GM21381 (cell line): Measurements from ENCODE around the gene NECAB2.
"Not testable (repeated sequence)": the region's sequence is repeated elsewhere in the genome, so short reads cannot be mapped to it uniquely, and the experiment has no call there.

ENCODE experiments used
- ATAC-seq: cut with Tn5 transposase; IDR thresholded peaks from one replicate; pipeline ENCODE4 v1.9.1; 2021; ENCODE audit warnings: mild to moderate bottlenecking, moderate library complexity; ENCODE audit not compliant: unreplicated experiment

The NECAB2 gene

DNA sequence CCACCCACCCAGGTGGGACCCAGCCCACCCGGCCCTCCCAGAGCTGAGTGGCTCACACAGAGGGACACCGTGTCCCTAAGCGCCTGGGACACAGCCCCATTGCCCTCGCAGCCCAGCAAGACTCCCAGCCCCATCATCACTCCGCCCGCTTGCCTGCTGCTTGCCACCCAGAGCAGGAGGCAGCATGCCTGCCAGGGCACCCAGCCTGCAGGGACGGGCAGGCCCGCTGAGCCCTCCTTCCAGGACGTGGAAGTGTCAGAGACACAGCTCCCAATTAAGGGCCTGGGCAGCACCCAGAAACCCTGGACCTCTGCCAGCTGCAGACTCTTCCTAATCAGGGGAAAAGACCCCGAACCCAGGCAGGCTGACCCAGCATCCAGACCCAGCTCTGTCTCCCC lies 32.2 kb upstream of the NECAB2 start:
- ATAC-seq: no peak

DNA sequence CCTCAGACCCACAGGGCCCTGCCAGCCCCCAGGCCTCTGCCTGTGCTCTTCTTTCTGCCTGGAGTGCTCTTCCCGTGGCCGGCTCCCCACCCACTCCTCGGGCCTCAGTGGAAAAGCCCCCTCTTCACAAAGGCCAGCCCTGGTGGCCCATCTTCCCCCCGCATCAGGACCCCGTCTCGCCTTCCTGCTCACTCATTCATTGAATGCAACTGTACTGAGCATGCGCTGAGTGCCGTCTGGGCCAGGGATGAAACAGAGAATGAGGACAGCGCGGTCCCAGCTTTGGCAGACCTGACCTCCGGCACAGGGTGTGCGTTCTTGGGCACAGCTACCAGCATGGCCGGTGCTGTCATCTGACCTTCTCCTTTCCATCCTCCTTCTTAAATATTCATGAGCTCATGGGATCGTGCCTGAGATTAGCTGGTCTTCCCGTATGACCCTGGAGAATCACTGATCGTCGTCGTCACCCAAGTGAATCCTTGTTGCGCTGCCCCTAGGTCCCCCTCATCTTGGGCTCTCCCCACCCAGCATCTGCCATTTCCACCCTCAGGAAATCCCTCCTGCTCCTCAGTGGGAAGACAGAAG lies 31.4 kb upstream of the NECAB2 start:
- ATAC-seq: no peak

DNA sequence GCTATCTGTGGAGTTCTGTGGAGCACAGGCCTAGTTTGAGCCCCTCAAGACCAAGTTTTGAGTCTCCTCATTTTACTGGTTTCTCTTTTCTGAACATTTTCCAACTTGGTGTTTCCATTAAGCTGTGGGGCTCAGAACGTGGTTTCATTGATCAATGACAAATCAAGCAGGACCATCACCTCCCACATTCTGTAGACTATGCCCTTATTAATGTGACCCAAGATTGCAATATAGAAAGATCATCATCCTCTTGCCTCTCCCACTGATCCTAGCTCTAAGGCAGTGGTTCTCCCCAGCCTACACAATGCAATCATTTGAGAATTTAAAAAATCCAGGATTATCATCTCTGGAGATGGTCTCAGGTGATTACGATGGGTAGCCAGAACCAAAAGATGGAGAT lies 30.8 kb upstream of the NECAB2 start:
- ATAC-seq: no peak

DNA sequence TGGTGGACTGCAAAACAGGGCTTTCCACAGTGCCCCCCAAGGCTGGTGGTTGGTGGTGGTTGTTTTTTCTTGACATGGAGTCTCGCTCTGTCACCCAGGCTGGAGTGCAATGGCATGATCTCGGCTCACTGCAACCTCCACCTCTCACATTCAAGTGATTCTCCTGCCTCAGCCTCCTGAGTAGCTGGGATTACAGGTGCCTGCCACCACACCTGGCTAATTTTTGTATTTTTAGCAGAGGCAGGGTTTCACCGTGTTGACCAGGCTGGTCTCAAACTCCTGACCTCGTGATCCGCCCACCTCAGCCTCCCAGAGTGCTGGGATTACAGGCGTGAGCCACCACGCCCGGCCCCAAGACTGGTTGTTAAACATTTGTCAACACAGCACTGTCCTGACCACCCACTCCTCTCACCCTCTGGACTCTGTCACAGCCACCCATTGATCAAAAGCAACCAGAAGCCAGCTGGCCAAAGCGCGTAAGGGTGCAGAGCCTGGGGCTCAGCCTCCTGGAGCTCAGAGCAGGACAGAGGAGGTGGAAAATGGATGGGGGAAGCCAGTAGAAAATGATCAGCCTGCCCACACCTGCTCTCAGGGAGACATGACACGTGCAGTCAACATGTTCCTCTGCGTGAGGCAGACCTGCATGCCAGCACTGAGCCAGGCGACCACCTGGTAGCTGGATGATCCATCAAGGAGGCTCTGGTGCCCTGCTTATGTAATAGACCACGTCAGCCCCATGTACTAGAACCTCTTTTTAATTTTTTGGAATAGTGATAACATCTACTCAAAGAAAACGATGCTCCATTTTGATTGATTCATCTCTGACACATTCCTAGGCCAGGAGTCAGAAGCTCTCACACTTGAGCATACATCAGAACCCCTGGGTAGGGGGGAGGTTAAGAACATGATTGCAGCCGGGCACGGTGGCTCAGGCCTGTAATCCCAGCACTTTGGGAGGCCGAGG lies 29.8 kb upstream of the NECAB2 start:
- ATAC-seq: no peak

DNA sequence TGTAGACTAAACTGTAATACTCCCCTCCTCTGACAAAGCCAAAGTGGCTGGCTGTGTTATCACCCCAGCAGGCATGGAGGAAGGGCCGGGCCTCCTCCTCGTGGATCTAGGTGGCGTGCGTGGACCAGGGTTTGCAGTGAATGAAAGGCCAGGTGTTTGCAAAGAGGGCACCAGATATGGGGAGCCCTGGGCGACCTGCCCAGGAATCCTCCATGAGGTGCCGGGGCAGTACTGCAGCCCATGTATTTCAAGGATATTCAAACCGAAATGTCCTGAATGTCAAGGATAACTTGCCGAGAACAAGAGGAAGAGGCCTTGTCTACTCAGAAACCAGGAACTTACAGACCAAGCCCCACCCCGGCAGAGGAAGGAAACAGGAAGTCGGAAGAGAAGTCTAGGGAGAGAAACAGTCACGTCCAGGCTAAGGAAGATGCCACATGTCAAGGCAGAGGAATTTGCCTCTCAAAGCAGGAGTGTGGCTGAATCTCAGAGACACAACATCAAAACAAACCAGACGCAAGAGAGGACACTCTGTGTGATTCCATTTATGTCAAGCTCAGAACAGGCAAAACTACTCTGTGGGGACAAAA lies 28.7 kb upstream of the NECAB2 start:
- no peak for ATAC-seq

DNA sequence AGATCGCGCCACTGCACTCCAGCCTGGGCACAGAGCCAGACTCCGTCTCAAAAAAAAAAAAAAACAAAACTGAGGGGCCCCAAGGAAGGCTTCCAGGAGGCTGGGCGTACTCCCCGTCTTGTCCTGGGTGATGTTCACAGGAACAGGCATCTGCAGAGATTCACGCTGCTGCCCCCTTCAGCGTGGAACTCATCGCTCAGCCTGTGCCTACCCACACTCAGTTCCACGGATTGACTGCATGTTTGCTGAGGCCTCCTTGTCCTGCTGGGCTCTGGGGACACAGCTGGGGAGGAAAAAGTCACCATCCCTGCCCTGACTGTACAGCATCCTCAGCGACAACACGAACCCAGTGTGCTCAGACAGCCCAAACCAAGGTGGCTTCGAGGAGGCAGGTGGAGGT lies 27.9 kb upstream of the NECAB2 start:
- no peak for ATAC-seq

DNA sequence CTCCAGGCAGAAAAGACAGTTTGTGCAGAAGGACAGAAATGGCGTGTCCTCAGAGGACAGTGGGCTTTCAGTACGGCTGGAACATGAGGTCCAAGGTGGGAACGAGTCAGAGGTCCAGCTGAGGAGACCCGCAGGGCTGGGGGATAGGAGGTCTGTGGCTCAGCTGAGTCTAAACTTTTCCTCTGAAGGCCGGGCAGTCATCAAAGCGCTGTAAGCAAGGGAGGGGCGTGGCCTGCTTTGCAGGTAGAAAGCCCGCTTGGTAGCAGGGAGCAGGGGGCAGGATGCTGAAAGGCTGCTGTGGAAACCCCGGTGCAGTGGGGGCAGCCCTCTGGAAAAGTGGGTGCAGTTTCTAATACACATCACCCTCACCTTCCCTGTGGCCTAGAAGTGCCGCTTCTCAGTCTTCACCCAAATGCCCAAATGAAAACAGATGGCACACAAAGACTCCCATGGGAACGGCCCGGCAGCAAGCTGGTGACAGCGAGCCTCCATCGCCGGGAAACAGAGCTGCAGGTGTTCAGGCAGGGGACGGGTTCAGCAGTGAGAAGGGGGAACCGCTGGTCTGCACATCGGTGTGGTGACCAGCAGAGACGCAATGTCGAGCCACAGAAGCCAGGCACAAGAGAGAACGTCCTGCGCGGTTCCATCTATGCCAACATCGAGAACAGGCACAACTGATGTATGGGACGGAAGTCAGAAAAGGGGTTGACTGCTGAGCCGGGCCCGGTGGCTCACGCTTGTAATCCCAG lies 27.2 kb upstream of the NECAB2 start:
- no peak for ATAC-seq

DNA sequence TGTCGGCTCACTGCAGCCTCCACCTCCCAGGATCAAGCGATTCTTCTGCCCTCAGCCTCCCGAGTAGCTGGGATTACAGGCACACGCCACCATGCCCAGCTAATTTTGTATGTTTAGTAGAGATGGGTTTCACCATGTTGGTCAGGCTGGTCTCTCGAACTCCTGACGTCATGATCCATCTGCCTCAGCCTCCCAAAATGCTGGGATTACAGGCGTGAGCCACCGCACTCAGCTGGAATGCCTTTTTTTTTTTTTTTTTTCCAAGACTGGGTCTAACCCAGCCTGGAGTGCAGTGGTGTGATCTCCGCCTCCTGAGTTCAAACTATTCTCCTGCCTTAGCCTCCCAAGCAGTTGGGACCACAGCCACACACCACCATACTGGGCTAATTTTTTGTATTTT lies 26.5 kb upstream of the NECAB2 start:
- not testable (repeated sequence) for ATAC-seq

DNA sequence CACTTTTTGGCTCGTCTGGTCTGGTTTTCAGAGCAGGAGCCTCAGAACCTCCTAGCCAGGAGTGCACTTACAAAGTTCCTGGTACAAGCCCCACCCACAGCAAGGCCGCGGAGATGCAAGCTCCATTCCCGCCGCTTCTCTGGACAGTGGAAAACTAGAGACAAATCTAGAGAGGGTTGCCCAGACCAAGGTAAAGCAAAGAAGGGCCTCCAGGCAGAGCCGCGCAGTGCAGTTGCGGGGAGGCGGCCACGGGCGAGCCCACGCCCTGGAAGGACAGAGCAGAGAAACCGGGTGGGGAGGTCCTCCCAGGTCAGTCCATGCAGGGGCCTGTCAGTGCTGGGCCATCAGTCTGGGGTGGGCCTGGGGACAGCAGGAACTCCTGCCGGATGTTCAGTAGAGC lies 26.0 kb upstream of the NECAB2 start:
- ATAC-seq: no peak

DNA sequence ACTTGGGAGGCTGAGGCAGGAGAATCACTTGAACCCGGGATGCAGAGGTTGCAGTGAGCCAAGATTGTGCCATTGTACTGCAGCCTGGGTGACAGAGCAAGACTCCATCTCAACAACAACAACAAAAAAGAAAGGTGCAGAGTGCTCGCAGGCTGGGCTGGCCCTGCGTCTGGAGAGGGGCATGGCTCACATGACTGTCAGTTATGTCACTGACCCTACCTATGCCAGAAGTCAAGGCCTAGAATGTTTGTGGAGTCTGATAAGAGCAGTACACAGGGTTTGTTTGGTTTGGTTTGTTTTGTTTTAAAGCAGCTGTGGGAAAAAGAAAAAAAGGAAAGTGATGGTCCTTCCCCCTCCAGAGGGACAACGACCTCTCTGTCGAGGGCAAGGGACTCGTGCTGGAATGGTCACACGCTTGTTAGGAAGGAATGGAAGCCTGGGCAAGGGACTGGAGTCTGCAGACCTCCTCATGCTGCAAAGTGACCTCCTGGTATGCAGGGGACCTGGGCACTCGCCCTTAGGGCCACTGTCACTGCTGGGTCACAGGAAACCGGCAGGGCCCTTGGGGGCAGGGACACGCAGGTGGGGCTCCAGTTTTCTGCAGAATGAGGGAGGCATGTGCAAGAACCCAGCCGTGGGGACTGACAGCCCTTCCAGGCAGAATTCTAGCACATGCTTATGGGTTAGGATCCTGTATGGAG lies 25.1 kb upstream of the NECAB2 start:
- no peak for ATAC-seq

DNA sequence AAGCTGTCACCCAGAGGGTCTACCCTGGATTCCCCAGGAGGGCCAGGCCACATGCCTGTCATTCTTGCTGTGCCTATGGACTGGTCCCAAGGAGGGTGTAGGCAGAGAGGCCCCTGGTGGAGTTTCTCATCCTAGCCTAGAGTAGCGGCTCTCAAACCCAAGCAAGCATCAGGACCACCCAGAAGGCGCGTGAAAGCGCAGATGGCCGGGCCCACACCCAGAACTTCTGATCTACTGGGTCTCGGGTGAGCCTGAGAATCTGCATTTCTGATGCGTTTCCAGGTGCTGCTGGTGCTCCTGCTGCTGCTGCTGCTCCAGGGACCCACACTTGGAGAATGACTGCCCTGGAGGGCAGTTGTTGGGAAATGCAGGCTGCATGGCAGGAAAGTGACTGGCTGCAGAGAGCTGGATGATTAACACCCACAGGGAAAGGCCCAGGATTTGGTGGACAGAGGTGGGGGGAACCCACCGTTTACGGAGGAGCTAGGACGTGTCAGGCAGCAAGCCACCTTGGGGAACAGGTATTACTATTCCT lies 24.5 kb upstream of the NECAB2 start:
- no peak for ATAC-seq

DNA sequence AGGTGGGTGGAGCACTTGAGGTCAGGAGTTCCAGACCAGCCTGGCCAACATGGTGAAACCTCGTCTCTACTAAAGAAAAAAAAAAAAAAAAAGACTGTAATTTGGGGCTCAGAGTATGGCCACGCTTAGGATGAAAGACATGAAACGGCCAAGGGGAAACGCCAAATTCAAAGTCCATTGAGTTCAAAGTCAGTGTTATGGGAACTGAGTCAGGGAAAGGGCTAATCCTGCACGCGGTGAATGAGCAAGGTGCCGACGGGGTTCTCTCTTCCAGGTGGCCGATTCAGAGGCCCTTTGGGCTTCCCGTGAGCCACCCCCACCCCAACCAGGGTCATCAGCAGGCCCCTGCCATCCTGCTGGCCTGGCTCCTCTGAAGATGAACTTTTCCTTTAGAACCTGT lies 22.5 kb upstream of the NECAB2 start:
- ATAC-seq: no peak

DNA sequence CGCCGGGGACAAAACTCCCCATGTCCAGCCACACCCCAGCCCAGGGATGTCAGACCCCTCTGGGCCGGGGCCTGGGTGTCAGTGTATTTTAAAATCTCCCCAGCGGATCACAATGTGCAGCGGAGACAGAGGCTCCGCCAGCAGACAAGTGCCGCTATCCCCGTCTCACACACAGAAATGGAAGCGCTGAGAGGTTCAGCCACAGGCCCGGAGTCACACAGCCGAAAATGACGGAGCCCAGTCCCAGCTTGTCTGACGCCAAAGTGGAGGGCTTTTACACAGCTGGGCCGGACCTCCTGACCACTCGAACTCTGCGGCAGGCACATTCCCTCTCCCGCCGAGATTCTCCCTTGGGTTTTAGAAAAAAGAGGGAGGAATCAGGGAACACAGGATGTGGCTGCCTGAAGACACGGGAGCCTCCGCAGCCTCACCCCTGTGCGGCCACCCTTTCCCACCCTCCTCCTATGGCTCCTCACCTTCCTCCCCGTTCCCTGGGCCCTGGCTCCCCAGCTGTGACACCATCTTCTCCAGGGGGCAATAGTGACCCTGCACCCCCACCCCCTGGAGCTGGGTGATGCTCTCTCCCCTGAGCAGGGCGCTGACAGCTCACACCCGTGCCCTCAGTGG lies 21.8 kb upstream of the NECAB2 start:
- no peak for ATAC-seq

DNA sequence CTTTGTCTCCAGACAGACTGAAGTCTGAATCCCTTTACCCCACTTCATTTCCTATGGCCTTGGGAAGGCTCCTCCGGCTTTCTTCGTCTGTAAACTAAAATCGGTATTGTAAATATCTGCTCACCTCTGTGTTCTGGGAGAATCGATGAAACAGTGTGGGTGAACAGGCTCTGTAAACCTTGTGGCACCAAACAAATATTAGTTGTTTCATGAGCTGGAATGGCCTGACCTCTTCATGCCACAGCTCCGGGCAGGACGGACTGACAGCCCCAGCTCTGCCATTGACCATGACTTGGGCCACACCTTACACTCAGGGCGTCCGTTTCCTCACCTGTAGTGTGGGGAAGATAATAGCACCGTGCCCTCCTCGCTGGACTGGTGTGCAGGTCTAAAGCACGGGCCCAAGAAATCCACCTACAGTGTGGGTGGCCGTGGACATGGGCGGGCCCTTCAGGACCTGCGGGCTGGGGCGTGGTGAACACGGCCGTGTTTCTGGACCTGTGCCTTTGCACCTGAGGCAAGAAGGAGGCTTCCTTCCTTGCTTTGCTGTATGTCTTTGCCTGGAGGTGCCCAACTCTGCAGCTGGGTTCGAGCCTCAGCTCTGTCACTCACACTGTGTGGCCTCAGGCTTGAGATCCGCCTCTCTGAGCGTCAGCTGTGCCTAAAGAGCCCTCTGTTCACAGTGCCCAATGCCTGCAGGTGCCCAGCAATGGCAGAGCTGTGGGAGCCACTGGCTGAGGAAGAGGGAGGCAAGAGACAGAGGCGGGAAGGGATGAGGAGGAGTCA lies 21.1 kb upstream of the NECAB2 start:
- no peak for ATAC-seq

DNA sequence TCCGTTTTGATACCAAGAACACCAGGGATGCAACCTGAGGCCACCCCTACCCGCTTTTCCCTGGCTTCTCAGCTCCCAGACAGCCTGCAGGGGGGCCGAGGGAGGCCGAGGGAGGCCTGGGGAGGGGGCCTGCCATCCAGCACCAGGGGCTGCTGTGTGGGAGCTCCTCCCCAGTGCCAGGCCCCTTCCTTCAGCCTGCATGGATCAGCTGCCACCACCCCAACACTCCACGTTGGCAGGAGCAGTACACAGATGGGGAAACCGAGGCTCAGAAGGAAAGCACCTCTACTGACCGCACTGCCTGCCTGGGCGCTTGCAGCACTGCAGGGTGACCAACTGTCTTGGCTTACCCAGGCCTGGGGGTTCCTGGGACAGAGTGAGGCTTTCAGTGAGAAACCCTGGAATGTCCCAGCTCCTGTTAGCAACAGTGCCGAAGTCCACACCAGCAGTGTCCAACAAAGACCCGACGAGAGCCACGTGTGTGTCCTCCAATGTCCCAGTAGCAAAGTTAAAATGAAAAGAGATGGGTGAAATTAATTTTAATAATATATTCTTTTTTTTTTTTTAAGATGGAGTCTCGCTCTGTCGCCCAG lies 20.3 kb upstream of the NECAB2 start:
- ATAC-seq: no peak

DNA sequence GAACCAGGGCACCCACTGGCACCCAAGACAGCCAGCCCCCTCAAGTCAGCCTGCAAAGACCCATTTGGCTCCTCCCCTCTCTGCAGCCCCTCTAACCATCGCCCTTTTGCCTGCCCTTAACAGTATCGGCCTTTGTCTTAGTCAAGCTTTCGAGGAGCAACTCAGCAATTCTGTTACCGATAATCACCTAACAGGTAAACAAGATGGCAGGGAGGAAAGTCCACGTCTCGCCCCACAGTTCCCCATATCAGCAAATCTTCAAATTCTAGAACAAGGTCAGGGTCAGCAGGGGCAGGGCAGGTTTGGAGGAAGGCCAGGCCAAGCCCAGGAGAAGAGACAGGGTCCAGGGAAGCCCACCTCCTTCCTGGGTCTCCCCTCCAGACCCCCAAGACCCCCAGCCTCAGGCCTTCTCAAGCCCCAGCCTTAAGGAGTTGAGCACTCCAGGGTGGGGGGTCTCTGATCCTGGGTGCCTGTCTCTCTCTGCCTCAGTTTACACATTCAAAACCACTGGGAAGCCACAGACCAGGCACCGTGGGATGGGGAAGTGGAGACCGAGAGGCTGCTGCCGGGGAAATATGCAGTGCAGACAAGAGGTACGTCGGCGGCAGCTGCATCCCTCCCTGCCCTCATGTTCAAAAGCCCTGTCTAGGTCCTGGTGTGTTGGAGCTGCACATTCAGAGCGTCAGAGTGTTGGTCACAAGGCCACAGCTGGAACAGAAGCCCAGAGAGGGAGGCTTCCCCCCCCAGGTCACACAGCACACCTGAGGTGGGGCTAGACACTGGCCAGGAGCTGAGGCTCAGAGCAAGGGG lies 18.9 kb upstream of the NECAB2 start:
- no peak for ATAC-seq

DNA sequence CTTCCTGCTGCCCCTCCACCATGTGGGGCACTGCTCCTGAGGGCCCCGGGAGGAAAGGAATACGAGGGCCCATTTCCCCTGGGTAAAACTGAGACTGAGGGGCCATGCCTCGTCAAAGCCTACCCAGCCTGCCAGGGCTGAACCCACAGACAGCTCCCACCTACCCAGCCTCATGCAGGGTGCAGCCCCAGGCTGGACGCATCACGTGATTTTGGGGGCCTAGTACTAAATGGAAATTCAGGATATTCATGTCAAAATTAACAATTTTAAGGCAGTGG lies 18.4 kb upstream of the NECAB2 start:
- no peak for ATAC-seq

DNA sequence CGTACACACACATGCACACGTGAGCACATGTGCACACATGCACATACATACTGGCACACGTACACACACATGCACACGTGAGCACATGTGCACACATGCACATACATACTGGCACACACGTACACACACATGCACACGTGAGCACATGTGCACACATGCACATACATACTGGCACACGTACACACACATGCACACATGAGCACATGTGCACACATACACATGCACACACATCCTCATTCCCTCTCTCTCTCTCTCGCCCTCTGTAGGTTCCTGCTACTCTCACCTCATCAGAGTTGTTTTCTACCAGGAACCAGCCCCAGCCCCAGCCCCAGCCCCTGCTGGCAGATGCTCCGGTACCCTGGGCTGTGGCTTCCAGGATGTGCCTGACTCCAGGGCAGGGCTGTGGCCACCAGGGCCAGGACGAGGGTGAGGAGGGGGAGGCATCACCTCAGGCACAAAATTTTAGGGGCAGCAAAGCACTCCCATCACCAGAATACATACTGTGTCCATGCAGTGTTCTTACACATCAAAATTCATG lies 17.1 kb upstream of the NECAB2 start:
- ATAC-seq: not testable (repeated sequence)
